ENCODE measurements around the gene CCSER1.

CCSER1 gene

DNA sequence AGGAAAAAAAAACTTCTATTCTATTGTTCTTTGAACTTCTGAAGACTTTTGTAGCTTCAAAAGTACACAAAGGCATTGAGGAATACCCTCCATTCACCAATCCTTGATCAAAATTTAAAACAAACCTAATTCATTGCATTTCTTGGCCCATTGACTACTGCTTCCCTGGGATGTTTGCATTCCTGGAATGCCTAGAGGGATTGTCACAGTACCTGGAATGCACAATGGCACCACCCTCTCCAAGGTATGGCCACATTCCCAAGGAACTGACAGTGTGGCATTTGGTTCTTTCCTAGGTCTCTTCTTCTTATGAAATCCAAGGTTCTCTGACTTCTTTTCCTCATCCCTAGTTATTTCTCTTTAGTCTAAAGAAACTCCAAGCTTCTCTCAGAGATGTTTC lies 600.7 kb downstream of the CCSER1 start:
- Histone ChIP-seq H3K27ac (ENCODE audit: low read length) (no peak overlapping the region), H3K9ac (ENCODE audit: low read length in 2 of 2) (no peak overlapping the region), H3K4me3 (ENCODE audit: low read length in 2 of 2) (no peak overlapping the region), H3K4me1 (ENCODE audit: control insufficient read depth, insufficient read depth, low read length) (no peaks in the 10 kb centered on the region), H3K27me3 (ENCODE audit: control insufficient read depth in 1 of 2, insufficient read depth in 2 of 2, low read length in 2 of 2) (no peaks in the 10 kb centered on the region), H3K9me3 (ENCODE audit: control insufficient read depth in 2 of 2, low read length in 2 of 2) (no peaks in the 10 kb centered on the region), H3K36me3 (ENCODE audit: control insufficient read depth in 2 of 2, insufficient read depth in 2 of 2, low read length in 2 of 2) (no peaks in the 10 kb centered on the region)

DNA sequence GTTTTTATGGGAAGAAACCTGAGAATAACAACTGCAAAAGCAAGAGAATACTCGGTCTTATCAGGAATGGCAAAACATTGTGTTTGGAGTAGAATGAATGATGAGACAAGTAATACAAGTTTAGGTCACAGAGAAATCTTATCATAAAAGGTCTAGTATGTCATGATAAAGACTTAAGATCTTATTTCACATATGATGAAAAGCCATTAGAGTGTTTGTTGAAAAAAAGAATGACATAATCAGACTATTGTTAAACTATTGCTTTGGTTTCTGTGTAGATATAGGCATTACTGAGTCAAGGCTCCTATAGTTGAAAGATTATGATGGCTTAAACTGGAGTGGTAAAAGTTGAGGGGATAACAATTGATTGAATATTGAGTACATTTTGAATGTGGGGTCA lies 603.6 kb downstream of the CCSER1 start:
- Histone ChIP-seq H3K9ac (ENCODE audit: low read length in 2 of 2) (no peak overlapping the region), H3K27ac (ENCODE audit: low read length) (no peak overlapping the region), H3K9me3 (ENCODE audit: control insufficient read depth in 2 of 2, low read length in 2 of 2) (no peaks in the 10 kb centered on the region), H3K36me3 (ENCODE audit: control insufficient read depth in 2 of 2, insufficient read depth in 2 of 2, low read length in 2 of 2) (no peaks in the 10 kb centered on the region), H3K4me1 (ENCODE audit: control insufficient read depth, insufficient read depth, low read length) (no peaks in the 10 kb centered on the region), H3K27me3 (ENCODE audit: control insufficient read depth in 1 of 2, insufficient read depth in 2 of 2, low read length in 2 of 2) (no peaks in the 10 kb centered on the region), H3K4me3 (ENCODE audit: low read length in 2 of 2) (no peak overlapping the region)

DNA sequence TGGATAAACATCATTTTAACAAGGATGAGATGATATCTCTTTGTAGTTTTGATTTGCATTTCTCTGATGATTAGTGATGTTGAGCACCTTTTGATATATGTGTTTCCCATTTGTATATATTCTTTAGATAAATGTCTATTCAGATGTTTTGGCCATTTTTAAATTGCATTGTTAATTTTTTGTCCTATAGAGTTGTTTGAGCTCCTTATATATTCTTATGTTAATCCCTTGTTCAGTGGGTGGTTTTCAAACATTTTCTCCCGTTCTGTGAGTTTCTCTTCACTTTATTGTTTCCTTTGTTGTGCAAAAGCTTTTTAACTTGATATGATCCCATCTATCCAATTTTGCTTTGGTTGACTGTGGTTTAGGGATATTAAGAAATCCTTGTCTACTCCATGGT lies 606.0 kb downstream of the CCSER1 start:
- no peaks in the 10 kb centered on the region for H3K4me1 ChIP-seq (ENCODE audit: control insufficient read depth, insufficient read depth, low read length)
- no peaks in the 10 kb centered on the region for H3K36me3 ChIP-seq (ENCODE audit: control insufficient read depth in 2 of 2, insufficient read depth in 2 of 2, low read length in 2 of 2)
- H3K4me3 ChIP-seq (ENCODE audit: low read length in 2 of 2) = no peak overlapping the region
- no peaks in the 10 kb centered on the region for H3K27me3 ChIP-seq (ENCODE audit: control insufficient read depth in 1 of 2, insufficient read depth in 2 of 2, low read length in 2 of 2)
- peaks cover 0 to 1% of the 10 kb centered on the region in 2 donors for H3K9me3 ChIP-seq (ENCODE audit: control insufficient read depth in 2 of 2, low read length in 2 of 2)
- H3K27ac ChIP-seq (ENCODE audit: low read length) = no peak overlapping the region
- H3K9ac ChIP-seq (ENCODE audit: low read length in 2 of 2) = no peak overlapping the region

DNA sequence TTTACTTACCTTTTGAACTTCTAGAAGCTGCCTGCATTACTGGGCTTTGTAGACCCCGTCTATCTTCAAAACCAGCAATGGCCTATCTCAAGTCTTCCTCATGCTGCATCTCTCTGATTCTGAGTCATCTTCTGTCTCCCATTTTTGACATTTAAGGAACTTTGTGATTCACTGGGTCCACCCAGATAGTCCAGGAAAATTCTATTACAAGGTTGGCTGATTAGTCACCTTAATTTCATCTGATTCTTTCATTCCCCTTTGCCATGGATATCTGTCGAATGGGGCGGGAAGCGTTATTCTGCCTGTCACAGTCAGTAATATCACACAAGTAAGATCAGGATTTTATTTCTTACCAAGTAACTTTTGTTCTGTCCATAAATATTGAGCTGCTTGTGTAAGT lies 618.0 kb downstream of the CCSER1 start:
- H3K36me3 ChIP-seq (ENCODE audit: control insufficient read depth in 2 of 2, insufficient read depth in 2 of 2, low read length in 2 of 2) = no peaks in the 10 kb centered on the region
- no peak overlapping the region for H3K27ac ChIP-seq (ENCODE audit: low read length)
- no peak overlapping the region for H3K4me3 ChIP-seq (ENCODE audit: low read length in 2 of 2)
- H3K4me1 ChIP-seq (ENCODE audit: control insufficient read depth, insufficient read depth, low read length) = no peaks in the 10 kb centered on the region
- no peaks in the 10 kb centered on the region for H3K9me3 ChIP-seq (ENCODE audit: control insufficient read depth in 2 of 2, low read length in 2 of 2)
- H3K9ac ChIP-seq (ENCODE audit: low read length in 2 of 2) = no peak overlapping the region
- no peaks in the 10 kb centered on the region for H3K27me3 ChIP-seq (ENCODE audit: control insufficient read depth in 1 of 2, insufficient read depth in 2 of 2, low read length in 2 of 2)

DNA sequence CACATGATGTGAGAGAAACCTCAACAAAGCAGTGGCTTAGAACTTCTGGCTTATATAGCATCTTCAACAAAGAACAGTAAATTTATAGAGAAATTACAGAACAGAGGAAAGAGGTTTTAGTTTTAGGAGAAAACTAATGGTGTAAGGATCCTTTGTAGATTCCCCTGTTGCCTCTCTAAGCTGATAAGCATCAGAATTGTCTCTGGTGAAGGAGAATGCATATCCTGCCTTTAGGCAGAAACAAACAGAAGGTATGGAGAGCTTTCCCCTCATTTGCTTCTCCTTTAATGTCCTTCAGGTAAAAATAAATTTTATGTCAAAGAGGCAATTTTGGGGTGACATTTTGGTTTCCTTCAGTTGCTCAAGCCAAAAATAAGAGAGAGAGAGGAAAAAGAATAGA lies 625.9 kb downstream of the CCSER1 start:
- H3K9me3 ChIP-seq (ENCODE audit: control insufficient read depth in 2 of 2, low read length in 2 of 2) = no peaks in the 10 kb centered on the region
- no peak overlapping the region for H3K27ac ChIP-seq (ENCODE audit: low read length)

DNA sequence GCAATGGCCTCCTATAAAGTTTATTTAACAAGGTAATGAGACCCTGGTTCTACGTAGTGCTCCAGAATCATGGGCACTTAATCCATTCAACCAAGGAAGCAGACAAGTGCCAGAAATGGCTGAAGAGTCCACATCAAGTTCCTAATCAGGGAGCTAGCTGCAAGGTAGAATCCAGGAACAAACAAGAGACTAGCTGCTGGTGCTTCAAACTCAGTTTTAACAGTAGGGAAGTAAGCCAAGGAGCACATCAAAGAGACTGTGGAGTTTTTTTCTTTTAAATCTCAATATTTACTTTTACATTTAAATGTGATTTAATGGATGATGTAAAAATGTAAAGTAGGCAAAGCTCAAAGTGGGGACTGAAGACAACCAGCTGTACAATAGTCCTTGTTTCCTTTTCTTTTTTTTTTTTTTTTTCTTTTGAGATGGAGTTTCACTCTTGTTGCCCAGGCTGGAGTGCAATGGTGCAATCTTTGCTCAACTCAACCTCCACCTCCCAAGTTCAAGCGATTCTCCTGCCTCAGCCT lies 630.4 kb downstream of the CCSER1 start:
- no peak overlapping the region for H3K9ac ChIP-seq (ENCODE audit: low read length in 2 of 2)

More for the DNA sequence above, 625.9 kb downstream of the CCSER1 start:
- Histone ChIP-seq H3K27me3 (ENCODE audit: control insufficient read depth in 1 of 2, insufficient read depth in 2 of 2, low read length in 2 of 2) (no peaks in the 10 kb centered on the region), H3K9ac (ENCODE audit: low read length in 2 of 2) (no peak overlapping the region), H3K4me3 (ENCODE audit: low read length in 2 of 2) (no peak overlapping the region), H3K36me3 (ENCODE audit: control insufficient read depth in 2 of 2, insufficient read depth in 2 of 2, low read length in 2 of 2) (no peaks in the 10 kb centered on the region), H3K4me1 (ENCODE audit: control insufficient read depth, insufficient read depth, low read length) (no peaks in the 10 kb centered on the region)

DNA sequence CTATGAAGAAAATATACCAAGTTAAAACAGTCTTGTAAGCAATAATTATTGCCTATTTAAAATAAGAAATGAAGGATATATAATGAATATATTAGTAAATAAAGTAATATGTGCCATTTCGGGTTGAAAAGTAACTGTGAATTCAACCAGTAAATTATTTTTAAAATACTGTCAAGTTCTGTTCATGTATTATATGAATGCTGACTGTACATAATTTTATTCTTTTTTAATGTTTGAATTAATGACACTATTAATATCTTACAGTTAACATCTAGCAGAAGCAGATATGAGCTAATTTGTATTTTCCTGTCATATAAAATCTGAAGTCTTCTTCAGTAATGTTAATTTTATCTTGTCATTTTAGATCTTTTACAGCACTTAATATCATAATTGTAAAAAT lies 632.9 kb downstream of the CCSER1 start:
- Histone ChIP-seq H3K4me3 (ENCODE audit: low read length in 2 of 2) (no peak overlapping the region), H3K27ac (ENCODE audit: low read length) (no peak overlapping the region), H3K4me1 (ENCODE audit: control insufficient read depth, insufficient read depth, low read length) (no peaks in the 10 kb centered on the region), H3K9me3 (ENCODE audit: control insufficient read depth in 2 of 2, low read length in 2 of 2) (no peaks in the 10 kb centered on the region), H3K36me3 (ENCODE audit: control insufficient read depth in 2 of 2, insufficient read depth in 2 of 2, low read length in 2 of 2) (no peaks in the 10 kb centered on the region), H3K27me3 (ENCODE audit: control insufficient read depth in 1 of 2, insufficient read depth in 2 of 2, low read length in 2 of 2) (no peaks in the 10 kb centered on the region), H3K9ac (ENCODE audit: low read length in 2 of 2) (no peak overlapping the region)

More for the DNA sequence above, 630.4 kb downstream of the CCSER1 start:
- Histone ChIP-seq H3K27me3 (ENCODE audit: control insufficient read depth in 1 of 2, insufficient read depth in 2 of 2, low read length in 2 of 2) (no peaks in the 10 kb centered on the region), H3K27ac (ENCODE audit: low read length) (no peak overlapping the region), H3K4me3 (ENCODE audit: low read length in 2 of 2) (no peak overlapping the region), H3K4me1 (ENCODE audit: control insufficient read depth, insufficient read depth, low read length) (no peaks in the 10 kb centered on the region), H3K9me3 (ENCODE audit: control insufficient read depth in 2 of 2, low read length in 2 of 2) (no peaks in the 10 kb centered on the region), H3K36me3 (ENCODE audit: control insufficient read depth in 2 of 2, insufficient read depth in 2 of 2, low read length in 2 of 2) (no peaks in the 10 kb centered on the region)

DNA sequence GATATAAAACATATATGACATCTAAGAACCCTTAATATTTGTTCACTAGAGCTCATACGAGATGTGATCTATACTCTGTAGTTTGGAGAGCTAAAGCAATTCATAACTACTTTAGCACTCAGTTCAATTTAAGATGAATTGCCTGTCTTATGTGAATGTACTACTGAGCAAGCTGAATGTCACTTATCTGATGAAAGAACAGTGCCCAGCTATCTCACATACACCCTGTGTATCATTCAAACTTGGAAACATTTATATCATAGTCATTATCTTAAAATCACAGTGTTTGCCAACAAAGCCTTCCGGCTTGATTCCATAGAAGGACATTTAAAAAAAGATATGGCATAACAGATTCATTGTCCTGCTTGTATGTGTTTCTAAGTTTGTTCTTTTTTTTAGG lies 639.6 kb downstream of the CCSER1 start:
- H3K9ac ChIP-seq (ENCODE audit: low read length in 2 of 2) = no peak overlapping the region
- H3K9me3 ChIP-seq (ENCODE audit: control insufficient read depth in 2 of 2, low read length in 2 of 2) = no peaks in the 10 kb centered on the region
- no peak overlapping the region for H3K4me3 ChIP-seq (ENCODE audit: low read length in 2 of 2)
- H3K36me3 ChIP-seq (ENCODE audit: control insufficient read depth in 2 of 2, insufficient read depth in 2 of 2, low read length in 2 of 2) = no peaks in the 10 kb centered on the region
- H3K27me3 ChIP-seq (ENCODE audit: control insufficient read depth in 1 of 2, insufficient read depth in 2 of 2, low read length in 2 of 2) = no peaks in the 10 kb centered on the region
- H3K27ac ChIP-seq (ENCODE audit: low read length) = no peak overlapping the region
- no peaks in the 10 kb centered on the region for H3K4me1 ChIP-seq (ENCODE audit: control insufficient read depth, insufficient read depth, low read length)

DNA sequence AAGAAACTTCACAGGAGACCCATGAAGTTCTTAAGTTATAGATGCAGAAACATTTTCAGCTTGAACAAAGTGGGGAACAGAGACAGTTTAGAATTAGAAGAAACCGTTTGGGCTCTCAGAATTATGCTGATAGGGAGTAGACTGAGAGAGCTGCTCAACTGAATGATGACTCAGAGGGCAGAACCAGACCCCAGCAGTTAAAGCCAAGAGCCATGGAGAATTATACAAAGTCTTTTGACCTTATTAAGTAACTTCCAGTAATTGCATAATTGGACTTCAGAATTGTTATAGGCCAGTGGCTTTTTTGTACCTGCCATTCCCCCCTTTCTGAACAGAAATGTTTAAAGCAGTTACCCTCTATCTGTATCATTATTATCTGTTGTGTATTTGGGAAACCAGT lies 642.1 kb downstream of the CCSER1 start:
- no peak overlapping the region for H3K9ac ChIP-seq (ENCODE audit: low read length in 2 of 2)
- H3K36me3 ChIP-seq (ENCODE audit: control insufficient read depth in 2 of 2, insufficient read depth in 2 of 2, low read length in 2 of 2) = no peaks in the 10 kb centered on the region
- H3K27ac ChIP-seq (ENCODE audit: low read length) = no peak overlapping the region
- H3K9me3 ChIP-seq (ENCODE audit: control insufficient read depth in 2 of 2, low read length in 2 of 2) = no peaks in the 10 kb centered on the region
- H3K4me3 ChIP-seq (ENCODE audit: low read length in 2 of 2) = no peak overlapping the region
- no peaks in the 10 kb centered on the region for H3K27me3 ChIP-seq (ENCODE audit: control insufficient read depth in 1 of 2, insufficient read depth in 2 of 2, low read length in 2 of 2)
- no peaks in the 10 kb centered on the region for H3K4me1 ChIP-seq (ENCODE audit: control insufficient read depth, insufficient read depth, low read length)

DNA sequence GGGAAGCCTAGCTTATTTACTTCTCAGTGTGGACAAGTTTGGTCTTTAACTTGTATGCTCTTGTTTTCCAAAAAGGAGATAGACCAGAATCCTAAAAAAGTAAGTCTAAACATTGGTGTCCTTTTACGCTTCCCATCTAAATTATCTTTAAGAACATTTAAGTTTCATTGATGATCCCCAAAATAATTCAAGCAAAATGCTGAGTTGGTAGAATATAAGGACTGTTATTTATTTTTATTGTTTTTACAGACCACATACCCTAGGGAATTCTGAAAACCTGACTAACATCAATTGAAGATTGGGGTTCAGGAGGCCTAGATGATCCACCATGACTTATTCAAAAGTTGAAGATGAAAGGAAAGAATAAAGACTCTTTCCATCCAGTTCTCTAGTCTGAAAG lies 653.0 kb downstream of the CCSER1 start:
- Histone ChIP-seq H3K4me3 (ENCODE audit: low read length in 2 of 2) (no peak overlapping the region), H3K9me3 (ENCODE audit: control insufficient read depth in 2 of 2, low read length in 2 of 2) (no peaks in the 10 kb centered on the region), H3K27ac (ENCODE audit: low read length) (no peak overlapping the region), H3K9ac (ENCODE audit: low read length in 2 of 2) (no peak overlapping the region), H3K36me3 (ENCODE audit: control insufficient read depth in 2 of 2, insufficient read depth in 2 of 2, low read length in 2 of 2) (no peaks in the 10 kb centered on the region), H3K4me1 (ENCODE audit: control insufficient read depth, insufficient read depth, low read length) (no peaks in the 10 kb centered on the region), H3K27me3 (ENCODE audit: control insufficient read depth in 1 of 2, insufficient read depth in 2 of 2, low read length in 2 of 2) (no peaks in the 10 kb centered on the region)

DNA sequence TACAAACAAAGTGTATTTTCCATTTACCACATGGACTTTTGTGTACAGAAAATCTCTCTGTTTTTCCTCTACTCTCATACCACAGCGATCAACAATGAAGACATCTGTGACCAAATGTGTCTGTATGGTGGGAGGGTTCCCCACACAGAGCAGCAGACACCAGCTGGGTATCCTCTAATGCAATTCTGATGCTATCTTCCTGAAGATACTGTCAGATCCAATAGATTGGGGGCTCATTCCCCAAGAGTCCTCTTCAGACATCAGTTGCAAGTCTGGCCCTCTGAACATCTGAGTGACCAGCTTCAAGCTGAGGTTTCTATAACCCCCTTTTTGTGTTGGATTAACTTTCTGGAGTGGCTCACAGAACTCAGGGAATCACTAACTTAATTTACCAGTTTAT lies 659.4 kb downstream of the CCSER1 start:
- H3K27me3 ChIP-seq (ENCODE audit: control insufficient read depth in 1 of 2, insufficient read depth in 2 of 2, low read length in 2 of 2) = no peaks in the 10 kb centered on the region
- H3K9ac ChIP-seq (ENCODE audit: low read length in 2 of 2) = no peak overlapping the region
- no peaks in the 10 kb centered on the region for H3K36me3 ChIP-seq (ENCODE audit: control insufficient read depth in 2 of 2, insufficient read depth in 2 of 2, low read length in 2 of 2)
- H3K27ac ChIP-seq (ENCODE audit: low read length) = no peak overlapping the region
- no peaks in the 10 kb centered on the region for H3K9me3 ChIP-seq (ENCODE audit: control insufficient read depth in 2 of 2, low read length in 2 of 2)
- no peak overlapping the region for H3K4me3 ChIP-seq (ENCODE audit: low read length in 2 of 2)
- no peaks in the 10 kb centered on the region for H3K4me1 ChIP-seq (ENCODE audit: control insufficient read depth, insufficient read depth, low read length)

Data from stomach smooth muscle (tissue), 2 donors.